Esophagus squamous epithelium (tissue), 4 donors: ENCODE data around the gene HOXC5.

Experiments used
- POLR2A ChIP-seq, 4 donors: fragments of 450-650 bp; IDR thresholded peaks; one replicate each; pipeline ENCODE4 v1.6.1; 2017; ENCODE audit warnings: antibody characterized with exemption in 4 of 4, mild to moderate bottlenecking in 4 of 4, moderate library complexity in 3 of 4
- TF ChIP-seq, protein P1 (sequence below), 6 experiments: fragments of 450-650 bp in 4 of 6; fragments of 200-600 bp in 2 of 6; sonication (generic) in 2 of 6; IDR thresholded peaks; one replicate each; pipeline ENCODE4 v1.5.1; 2016 to 2019; ENCODE audit warnings: antibody characterized with exemption in 6 of 6, mild to moderate bottlenecking in 4 of 6, moderate library complexity in 4 of 6

DNA sequence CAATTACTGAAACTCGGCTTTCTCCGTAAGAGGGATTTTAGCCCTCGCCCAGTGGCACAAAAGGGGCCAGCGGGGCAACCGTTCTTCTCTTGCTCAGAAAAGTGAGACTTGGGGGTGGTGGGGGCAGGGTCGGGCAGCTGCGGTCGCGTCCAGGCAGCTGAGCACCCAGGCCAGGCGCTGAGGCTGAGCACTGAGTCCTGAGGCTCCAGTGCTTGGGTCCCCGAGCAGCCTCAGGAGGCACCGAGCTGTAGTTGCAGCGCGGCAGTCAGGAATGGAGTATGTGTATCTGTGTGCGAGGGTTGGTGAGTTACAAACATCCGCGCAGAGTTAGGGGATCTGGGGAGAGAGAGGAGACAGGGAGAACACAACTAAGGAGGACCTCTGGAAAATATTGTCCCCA is 8.7 kb upstream of the HOXC5 start:
- TF ChIP-seq, protein P1, sequence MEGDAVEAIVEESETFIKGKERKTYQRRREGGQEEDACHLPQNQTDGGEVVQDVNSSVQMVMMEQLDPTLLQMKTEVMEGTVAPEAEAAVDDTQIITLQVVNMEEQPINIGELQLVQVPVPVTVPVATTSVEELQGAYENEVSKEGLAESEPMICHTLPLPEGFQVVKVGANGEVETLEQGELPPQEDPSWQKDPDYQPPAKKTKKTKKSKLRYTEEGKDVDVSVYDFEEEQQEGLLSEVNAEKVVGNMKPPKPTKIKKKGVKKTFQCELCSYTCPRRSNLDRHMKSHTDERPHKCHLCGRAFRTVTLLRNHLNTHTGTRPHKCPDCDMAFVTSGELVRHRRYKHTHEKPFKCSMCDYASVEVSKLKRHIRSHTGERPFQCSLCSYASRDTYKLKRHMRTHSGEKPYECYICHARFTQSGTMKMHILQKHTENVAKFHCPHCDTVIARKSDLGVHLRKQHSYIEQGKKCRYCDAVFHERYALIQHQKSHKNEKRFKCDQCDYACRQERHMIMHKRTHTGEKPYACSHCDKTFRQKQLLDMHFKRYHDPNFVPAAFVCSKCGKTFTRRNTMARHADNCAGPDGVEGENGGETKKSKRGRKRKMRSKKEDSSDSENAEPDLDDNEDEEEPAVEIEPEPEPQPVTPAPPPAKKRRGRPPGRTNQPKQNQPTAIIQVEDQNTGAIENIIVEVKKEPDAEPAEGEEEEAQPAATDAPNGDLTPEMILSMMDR (IDR thresholded peaks at IDR 0.05): no peak
- TF ChIP-seq POLR2A (IDR thresholded peaks at IDR 0.05): no peak
